Stimulated activated effector memory CD8-positive, alpha-beta T cell treated with anti-CD3 and anti-CD28 coated beads, Interleukin-12 subunit alpha, Interleukin-12 subunit beta, amount 100 ng/mL, for 72 hours (primary cell): ENCODE data around the gene INSYN2A.

Source experiments
- ATAC-seq: fragments of 150-1000 bp; cut with Tn5 transposase; 2 replicates; pipeline ENCODE4 v1.10.0; 2021
- DNase-seq, 2 donors: peaks; one replicate each; pipeline ENCODE4 v3.0.0; 2021 to 2022; ENCODE audit warnings: low spot score in 2 of 2
- H3K27ac Mint-ChIP-seq: one replicate; pipeline ENCODE4 v1.8.0; 2022; ENCODE audit warnings: mild to moderate bottlenecking, mixed read lengths
- H3K36me3 Mint-ChIP-seq: one replicate; pipeline ENCODE4 v1.8.0; 2022; ENCODE audit warnings: mild to moderate bottlenecking, mixed read lengths
- H3K4me1 Mint-ChIP-seq: one replicate; pipeline ENCODE4 v1.8.0; 2022; ENCODE audit warnings: mixed read lengths
- H3K4me3 Mint-ChIP-seq: one replicate; pipeline ENCODE4 v1.8.0; 2022; ENCODE audit warnings: mild to moderate bottlenecking, mixed read lengths
- H3K9me3 Mint-ChIP-seq: one replicate; pipeline ENCODE4 v1.8.0; 2022; ENCODE audit warnings: mixed read lengths

INSYN2A gene

GRCh38 chr10:127210936-127211466 lies 14.6 kb upstream of the INSYN2A start:
- ATAC-seq: no peak
- DNase-seq: no peak
- H3K4me3 Mint-ChIP-seq: no peak overlapping the region
- H3K9me3 Mint-ChIP-seq: no peaks in the 10 kb centered on the region
- H3K36me3 Mint-ChIP-seq: no peaks in the 10 kb centered on the region
- H3K4me1 Mint-ChIP-seq: no peaks in the 10 kb centered on the region
- no peak overlapping the region for H3K27ac Mint-ChIP-seq

GRCh38 chr10:127207081-127207480 lies 10.7 kb upstream of the INSYN2A start:
- no peaks in the 10 kb centered on the region for H3K9me3 Mint-ChIP-seq
- no peaks in the 10 kb centered on the region for H3K36me3 Mint-ChIP-seq
- H3K4me3 Mint-ChIP-seq: no peak overlapping the region
- no peak for DNase-seq
- ATAC-seq: no peak
- no peak overlapping the region for H3K27ac Mint-ChIP-seq
- no peaks in the 10 kb centered on the region for H3K4me1 Mint-ChIP-seq

- Mint-ChIP-seq H3K4me3 (no peak overlapping the region), H3K9me3 (no peaks in the 10 kb centered on the region), H3K4me1 (no peaks in the 10 kb centered on the region), H3K36me3 (no peaks in the 10 kb centered on the region), H3K27ac (no peak overlapping the region)
- no peak for DNase-seq
- ATAC-seq: no peak
These were observed 6.7 kb upstream of the INSYN2A start for GRCh38 chr10:127203067-127203466.

GRCh38 chr10:127200646-127201045 lies 4.3 kb upstream of the INSYN2A start:
- no peaks in the 10 kb centered on the region for H3K9me3 Mint-ChIP-seq
- ATAC-seq (no peak), DNase-seq (no peak)
- no peak overlapping the region for H3K4me3 Mint-ChIP-seq
- no peak overlapping the region for H3K27ac Mint-ChIP-seq
- H3K36me3 Mint-ChIP-seq: no peaks in the 10 kb centered on the region
- no peaks in the 10 kb centered on the region for H3K4me1 Mint-ChIP-seq

GRCh38 chr10:127198721-127199120 lies 2.3 kb upstream of the INSYN2A start:
- Mint-ChIP-seq H3K27ac (no peak overlapping the region), H3K4me1 (no peaks in the 10 kb centered on the region), H3K9me3 (no peaks in the 10 kb centered on the region), H3K4me3 (no peak overlapping the region), H3K36me3 (no peaks in the 10 kb centered on the region)
- ATAC-seq (no peak), DNase-seq (no peak)

GRCh38 chr10:127198307-127198706 lies 1.9 kb upstream of the INSYN2A start:
- Mint-ChIP-seq H3K36me3 (no peaks in the 10 kb centered on the region), H3K9me3 (no peaks in the 10 kb centered on the region), H3K27ac (no peak overlapping the region), H3K4me3 (no peak overlapping the region), H3K4me1 (no peaks in the 10 kb centered on the region)
- no peak for DNase-seq
- ATAC-seq: no peak

- no peaks in the 10 kb centered on the region for H3K9me3 Mint-ChIP-seq
- no peaks in the 10 kb centered on the region for H3K4me1 Mint-ChIP-seq
- H3K4me3 Mint-ChIP-seq: no peak overlapping the region
- ATAC-seq (no peak), DNase-seq (no peak)
- H3K36me3 Mint-ChIP-seq: no peaks in the 10 kb centered on the region
- no peak overlapping the region for H3K27ac Mint-ChIP-seq
These were observed 702 bp upstream of the INSYN2A start for GRCh38 chr10:127197154-127197432.

GRCh38 chr10:127195571-127196281 lies 665 bp downstream of the INSYN2A start:
- no peaks in the 10 kb centered on the region for H3K9me3 Mint-ChIP-seq
- ATAC-seq (no peak), DNase-seq (no peak)
- no peak overlapping the region for H3K27ac Mint-ChIP-seq
- no peak overlapping the region for H3K4me3 Mint-ChIP-seq
- no peaks in the 10 kb centered on the region for H3K4me1 Mint-ChIP-seq
- no peaks in the 10 kb centered on the region for H3K36me3 Mint-ChIP-seq

GRCh38 chr10:127195041-127195506 lies 1.3 kb downstream of the INSYN2A start:
- H3K9me3 Mint-ChIP-seq: no peaks in the 10 kb centered on the region
- no peak overlapping the region for H3K4me3 Mint-ChIP-seq
- no peaks in the 10 kb centered on the region for H3K4me1 Mint-ChIP-seq
- no peaks in the 10 kb centered on the region for H3K36me3 Mint-ChIP-seq
- no peak overlapping the region for H3K27ac Mint-ChIP-seq
- DNase-seq (no peak), ATAC-seq (no peak)

GRCh38 chr10:127194599-127194998 lies 1.8 kb downstream of the INSYN2A start:
- H3K27ac Mint-ChIP-seq: no peak overlapping the region
- no peak overlapping the region for H3K4me3 Mint-ChIP-seq
- DNase-seq: no peak
- ATAC-seq: no peak
- H3K36me3 Mint-ChIP-seq: no peaks in the 10 kb centered on the region
- no peaks in the 10 kb centered on the region for H3K9me3 Mint-ChIP-seq
- H3K4me1 Mint-ChIP-seq: no peaks in the 10 kb centered on the region

GRCh38 chr10:127194111-127194510 lies 2.3 kb downstream of the INSYN2A start:
- H3K4me1 Mint-ChIP-seq: no peaks in the 10 kb centered on the region
- no peak overlapping the region for H3K27ac Mint-ChIP-seq
- H3K4me3 Mint-ChIP-seq: no peak overlapping the region
- ATAC-seq (no peak), DNase-seq (no peak)
- H3K36me3 Mint-ChIP-seq: no peaks in the 10 kb centered on the region
- H3K9me3 Mint-ChIP-seq: no peaks in the 10 kb centered on the region

- no peaks in the 10 kb centered on the region for H3K36me3 Mint-ChIP-seq
- H3K9me3 Mint-ChIP-seq: no peaks in the 10 kb centered on the region
These were observed 3.3 kb downstream of the INSYN2A start for GRCh38 chr10:127193125-127193524.

GRCh38 chr10:127190427-127190826 lies 6.0 kb downstream of the INSYN2A start:
- Mint-ChIP-seq H3K27ac (no peak overlapping the region), H3K4me3 (no peak overlapping the region), H3K36me3 (no peaks in the 10 kb centered on the region), H3K4me1 (no peaks in the 10 kb centered on the region), H3K9me3 (peaks cover 5% of the 10 kb centered on the region)
- ATAC-seq (no peak), DNase-seq (no peak)

More at GRCh38 chr10:127193125-127193524, 3.3 kb downstream of the INSYN2A start:
- no peak for ATAC-seq
- Mint-ChIP-seq H3K4me3 (no peak overlapping the region), H3K4me1 (no peaks in the 10 kb centered on the region), H3K27ac (no peak overlapping the region)
- DNase-seq: no peak

- ATAC-seq: peak; percentile 29
- peaks cover 6% of the 10 kb centered on the region for H3K9me3 Mint-ChIP-seq
- H3K27ac Mint-ChIP-seq: no peak overlapping the region
- no peak for DNase-seq
- H3K4me3 Mint-ChIP-seq: no peak overlapping the region
- no peaks in the 10 kb centered on the region for H3K4me1 Mint-ChIP-seq
- H3K36me3 Mint-ChIP-seq: no peaks in the 10 kb centered on the region
These were observed 7.2 kb downstream of the INSYN2A start for GRCh38 chr10:127189226-127189625.

GRCh38 chr10:127186813-127187212 lies 9.6 kb downstream of the INSYN2A start:
- DNase-seq (no peak), ATAC-seq (no peak)
- no peaks in the 10 kb centered on the region for H3K36me3 Mint-ChIP-seq
- no peaks in the 10 kb centered on the region for H3K4me1 Mint-ChIP-seq
- peaks cover 6% of the 10 kb centered on the region for H3K9me3 Mint-ChIP-seq
- H3K27ac Mint-ChIP-seq: no peak overlapping the region
- H3K4me3 Mint-ChIP-seq: no peak overlapping the region

GRCh38 chr10:127184582-127184981 lies 11.8 kb downstream of the INSYN2A start:
- Mint-ChIP-seq H3K4me3 (no peak overlapping the region), H3K4me1 (no peaks in the 10 kb centered on the region), H3K36me3 (no peaks in the 10 kb centered on the region), H3K27ac (no peak overlapping the region), H3K9me3 (peaks cover 6% of the 10 kb centered on the region)
- ATAC-seq (no peak), DNase-seq (no peak)
